GM12891 (cell line): Measurements from ENCODE around the gene GLYR1.

Experiments
- POLR2A ChIP-seq: IDR thresholded peaks from 2 replicates; pipeline ENCODE4 v1.6.1; 2011; ENCODE audit warnings: low read depth, low read length, control low read depth
- POLR2AphosphoS5 ChIP-seq: IDR thresholded peaks from 2 replicates; pipeline ENCODE4 v1.6.1; 2011; ENCODE audit warnings: low read depth, low read length, control low read depth
- SPI1 ChIP-seq: IDR thresholded peaks from 2 replicates; pipeline ENCODE4 v1.6.1; 2011; ENCODE audit warnings: low read depth, low read length, control low read depth
- TAF1 ChIP-seq: IDR thresholded peaks from 2 replicates; pipeline ENCODE4 v1.6.1; 2011; ENCODE audit warnings: low read depth, low read length, control low read depth

GRCh38 chr16:4792951-4793513 is 54.1 kb downstream of the GLYR1 start:
- no peak for TF ChIP-seq POLR2A
- TF ChIP-seq TAF1 = no peak
- no peak for TF ChIP-seq SPI1
- TF ChIP-seq POLR2AphosphoS5 = no peak
